MCF 10A (cell line): ENCODE data around the gene RNF11. TPM values are rescaled to one million over a fixed set of nuclear protein-coding genes. Genes with fewer than 3 reads are reported as not detected.

ENCODE experiments used
- BruUV-seq: library from RNA; stranded (reverse); fragments of 400-500 nt; replicated peaks from 2 replicates; lab custom pipeline; 2021; lab: Mats Ljungman, UMichigan
- CTCF ChIA-PET: fragments of 300-600 bp; sonication (Branson Sonifier 250); formaldehyde crosslinking; extraction: SDS; loops from one replicate; lab custom pipeline; 2021; ENCODE audit warnings: antibody characterized with exemption, inconsistent platforms; lab: Yijun Ruan, JAX
- POLR2A ChIA-PET: fragments of 300-600, 350-650 bp; sonication (Branson Sonifier 250); formaldehyde crosslinking; extraction: SDS; loops from one replicate; lab custom pipeline; 2020; ENCODE audit warnings: antibody characterized with exemption, inconsistent platforms; lab: Yijun Ruan, JAX
- DNase-seq: peaks from one replicate; pipeline ENCODE4 v3.0.0-alpha.2; 2018; ENCODE audit not compliant: unreplicated experiment
- H3K27ac Mint-ChIP-seq: one replicate; pipeline ENCODE4 v1.8.0; 2022; ENCODE audit warnings: mild to moderate bottlenecking, low read depth, mixed read lengths; ENCODE audit not compliant: unreplicated experiment
- H3K27me3 Mint-ChIP-seq: one replicate; pipeline ENCODE4 v1.8.0; 2022; ENCODE audit warnings: mixed read lengths; ENCODE audit not compliant: insufficient read depth, unreplicated experiment
- H3K36me3 Mint-ChIP-seq: one replicate; pipeline ENCODE4 v1.8.0; 2022; ENCODE audit warnings: mild to moderate bottlenecking, moderate library complexity, mixed read lengths; ENCODE audit not compliant: insufficient read depth, unreplicated experiment
- H3K4me1 Mint-ChIP-seq: one replicate; pipeline ENCODE4 v1.8.0; 2022; ENCODE audit warnings: mixed read lengths; ENCODE audit not compliant: insufficient read depth, unreplicated experiment
- H3K4me3 Mint-ChIP-seq: one replicate; pipeline ENCODE4 v1.8.0; 2022; ENCODE audit warnings: mild to moderate bottlenecking, moderate library complexity, mixed read lengths; ENCODE audit not compliant: unreplicated experiment
- H3K9me3 Mint-ChIP-seq: one replicate; pipeline ENCODE4 v1.8.0; 2022; ENCODE audit warnings: mixed read lengths; ENCODE audit not compliant: unreplicated experiment
- intact Hi-C: fragments of 100-400 bp; cut with micrococcal nuclease; formaldehyde crosslinking; loops from 2 replicates; pipeline ENCODE4 v1.14.1; 2022
- total RNA-seq: library from RNA; stranded (reverse); gene quantifications from 2 replicates; pipeline ENCODE4 v1.2.3, GENCODE V29; 2022
- TF ChIP-seq, protein P1 (sequence below): fragments of 200-600 bp; IDR thresholded peaks from one replicate; pipeline ENCODE4 v1.8.0; 2022; ENCODE audit warnings: antibody characterized with exemption, mild to moderate bottlenecking; ENCODE audit not compliant: unreplicated experiment

RNF11 gene
- total RNA-seq, 1 experiment from 2014 or later: 73.1 TPM

GRCh38 chr1:51203874-51204245 lies 32.2 kb upstream of the RNF11 start:
- intact Hi-C loops: no loop called here
- CTCF ChIA-PET: interaction anchor here (0.6 to 3.9 kb wide), 2 partner anchors 12 to 1844 kb away, joined by 8 to 24 read pairs; no protein-coding TSS in a partner anchor

GRCh38 chr1:51210055-51210454 lies 26.0 kb upstream of the RNF11 start:
- Mint-ChIP-seq H3K27me3 (no peaks in the 10 kb centered on the region), H3K27ac (no peak overlapping the region), H3K4me3 (no peak overlapping the region), H3K36me3 (no peaks in the 10 kb centered on the region), H3K9me3 (no peaks in the 10 kb centered on the region), H3K4me1 (no peaks in the 10 kb centered on the region)
- no TSS peak for BruUV-seq
- intact Hi-C loops: no loop called here
- POLR2A ChIA-PET: interaction anchor here (0.6 kb wide), 1 partner anchor 370 kb away, joined by 3 read pairs; no protein-coding TSS in a partner anchor
- CTCF ChIA-PET: interaction anchor here (0.6 to 1.8 kb wide), 4 partner anchors 18 to 280 kb away, joined by 3 to 12 read pairs (median 4); no protein-coding TSS in a partner anchor
- no peak for DNase-seq
- TF ChIP-seq, protein P1, sequence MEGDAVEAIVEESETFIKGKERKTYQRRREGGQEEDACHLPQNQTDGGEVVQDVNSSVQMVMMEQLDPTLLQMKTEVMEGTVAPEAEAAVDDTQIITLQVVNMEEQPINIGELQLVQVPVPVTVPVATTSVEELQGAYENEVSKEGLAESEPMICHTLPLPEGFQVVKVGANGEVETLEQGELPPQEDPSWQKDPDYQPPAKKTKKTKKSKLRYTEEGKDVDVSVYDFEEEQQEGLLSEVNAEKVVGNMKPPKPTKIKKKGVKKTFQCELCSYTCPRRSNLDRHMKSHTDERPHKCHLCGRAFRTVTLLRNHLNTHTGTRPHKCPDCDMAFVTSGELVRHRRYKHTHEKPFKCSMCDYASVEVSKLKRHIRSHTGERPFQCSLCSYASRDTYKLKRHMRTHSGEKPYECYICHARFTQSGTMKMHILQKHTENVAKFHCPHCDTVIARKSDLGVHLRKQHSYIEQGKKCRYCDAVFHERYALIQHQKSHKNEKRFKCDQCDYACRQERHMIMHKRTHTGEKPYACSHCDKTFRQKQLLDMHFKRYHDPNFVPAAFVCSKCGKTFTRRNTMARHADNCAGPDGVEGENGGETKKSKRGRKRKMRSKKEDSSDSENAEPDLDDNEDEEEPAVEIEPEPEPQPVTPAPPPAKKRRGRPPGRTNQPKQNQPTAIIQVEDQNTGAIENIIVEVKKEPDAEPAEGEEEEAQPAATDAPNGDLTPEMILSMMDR: no peak

More at GRCh38 chr1:51203874-51204245, 32.2 kb upstream of the RNF11 start:
- Mint-ChIP-seq H3K9me3 (no peaks in the 10 kb centered on the region), H3K36me3 (no peaks in the 10 kb centered on the region), H3K27me3 (no peaks in the 10 kb centered on the region), H3K4me3 (no peak overlapping the region), H3K4me1 (no peaks in the 10 kb centered on the region), H3K27ac (no peak overlapping the region)
- DNase-seq: no peak
- TF ChIP-seq, protein P1: no peak
- BruUV-seq: no TSS peak
- POLR2A ChIA-PET: no interaction called here

DNA sequence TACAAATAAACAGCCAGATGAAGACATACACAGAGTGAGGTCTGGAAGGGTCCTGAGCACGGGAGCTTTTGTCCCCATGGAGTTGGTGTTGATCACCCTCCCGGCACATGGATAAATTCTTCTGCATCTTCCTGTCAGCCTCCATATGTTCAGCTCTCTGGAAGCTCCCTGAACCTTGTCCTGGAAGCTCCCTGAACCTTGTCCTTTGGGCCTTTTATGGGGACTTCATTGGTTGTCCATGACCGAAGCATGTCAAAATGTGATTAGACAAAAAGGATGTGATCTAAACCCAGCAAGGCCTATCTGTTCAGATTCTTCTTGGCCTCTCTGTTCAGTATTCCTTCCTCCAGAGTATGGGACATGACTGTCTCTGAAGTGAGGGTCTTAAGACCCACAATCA lies 25.4 kb upstream of the RNF11 start:
- Mint-ChIP-seq H3K27ac (no peak overlapping the region), H3K27me3 (no peaks in the 10 kb centered on the region), H3K9me3 (no peaks in the 10 kb centered on the region), H3K4me1 (no peaks in the 10 kb centered on the region), H3K4me3 (no peak overlapping the region), H3K36me3 (no peaks in the 10 kb centered on the region)
- TF ChIP-seq, protein P1: no peak
- intact Hi-C loops: no loop called here
- ChIA-PET CTCF (interaction anchor here (1.5 to 1.8 kb wide), 2 partner anchors 19 to 22 kb away, joined by 4 to 12 read pairs; no protein-coding TSS in a partner anchor), POLR2A (no interaction called here)
- no peak for DNase-seq
- no TSS peak for BruUV-seq

DNA sequence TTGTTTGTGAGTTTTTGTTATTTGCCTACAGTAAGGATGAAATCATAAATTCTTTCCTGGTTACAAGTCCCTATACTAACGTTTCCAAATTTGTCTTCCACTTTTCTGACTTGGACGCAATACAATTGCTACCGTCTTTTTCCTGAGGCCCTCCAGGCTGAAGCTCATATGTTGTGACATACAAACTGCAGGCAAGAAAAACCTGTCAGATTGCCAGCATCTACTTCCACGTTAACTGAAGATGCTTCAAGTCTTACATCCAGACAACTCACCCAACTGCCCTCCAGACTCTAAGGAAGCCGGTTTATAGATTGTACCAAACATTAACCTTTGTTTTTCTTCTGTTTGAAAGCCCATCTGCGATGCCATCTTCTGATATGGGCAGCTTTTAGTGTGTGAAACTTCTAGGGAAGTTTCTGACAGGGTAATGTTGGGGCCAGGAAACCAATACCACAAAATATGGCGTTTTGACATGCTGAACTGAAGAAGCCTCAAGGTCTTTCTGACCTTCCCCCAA lies 21.4 kb upstream of the RNF11 start:
- CTCF ChIA-PET: interaction anchor here (0.5 to 1.2 kb wide), 5 partner anchors 27 to 282 kb away, joined by 3 to 4 read pairs (median 3); no protein-coding TSS in a partner anchor
- intact Hi-C loops: no loop called here
- H3K27ac Mint-ChIP-seq: no peak overlapping the region

More for the DNA sequence above, 21.4 kb upstream of the RNF11 start:
- Mint-ChIP-seq H3K36me3 (no peaks in the 10 kb centered on the region), H3K4me1 (no peaks in the 10 kb centered on the region), H3K9me3 (no peaks in the 10 kb centered on the region), H3K27me3 (no peaks in the 10 kb centered on the region), H3K4me3 (no peak overlapping the region)
- no TSS peak for BruUV-seq
- peak; percentile 35 for DNase-seq
- POLR2A ChIA-PET: interaction anchor here (2.6 kb wide), 1 partner anchor 21 kb away, joined by 12 read pairs; the partner anchor contains the start of gene RNF11
- TF ChIP-seq, protein P1: no peak
